H7 (cell line): ENCODE results near the gene TRMT11. TPM values are rescaled to one million over a fixed set of nuclear protein-coding genes. Genes with fewer than 3 reads are reported as not detected.

Experiments
- DNase-seq: peaks from one replicate; pipeline ENCODE4 v3.0.0; 2012
- H3K27me3 ChIP-seq: 2 replicates; pipeline ENCODE4 v1.6.0; 2011; ENCODE audit warnings: mild to moderate bottlenecking, low read length; ENCODE audit not compliant: control insufficient read depth, insufficient read depth
- H3K36me3 ChIP-seq: replicated peaks from 2 replicates; pipeline ENCODE4 v1.5.1; 2011; ENCODE audit warnings: low read length; ENCODE audit not compliant: control insufficient read depth, insufficient read depth
- H3K4me3 ChIP-seq: 2 replicates; pipeline ENCODE4 v1.5.1; 2011; ENCODE audit warnings: low read depth, mild to moderate bottlenecking, control low read depth, low read length, moderate library complexity; ENCODE audit not compliant: insufficient read depth
- total RNA-seq: library from RNA; depleted of rRNA; stranded (reverse); fragments of >200 nt; shearing (Covaris generic); gene quantifications from 2 replicates; pipeline ENCODE4 v1.2.3, GENCODE V29; 2014; rRNA removed

Gene TRMT11
- total RNA-seq = 29.5 and 32.3 TPM in 2 replicates

DNA sequence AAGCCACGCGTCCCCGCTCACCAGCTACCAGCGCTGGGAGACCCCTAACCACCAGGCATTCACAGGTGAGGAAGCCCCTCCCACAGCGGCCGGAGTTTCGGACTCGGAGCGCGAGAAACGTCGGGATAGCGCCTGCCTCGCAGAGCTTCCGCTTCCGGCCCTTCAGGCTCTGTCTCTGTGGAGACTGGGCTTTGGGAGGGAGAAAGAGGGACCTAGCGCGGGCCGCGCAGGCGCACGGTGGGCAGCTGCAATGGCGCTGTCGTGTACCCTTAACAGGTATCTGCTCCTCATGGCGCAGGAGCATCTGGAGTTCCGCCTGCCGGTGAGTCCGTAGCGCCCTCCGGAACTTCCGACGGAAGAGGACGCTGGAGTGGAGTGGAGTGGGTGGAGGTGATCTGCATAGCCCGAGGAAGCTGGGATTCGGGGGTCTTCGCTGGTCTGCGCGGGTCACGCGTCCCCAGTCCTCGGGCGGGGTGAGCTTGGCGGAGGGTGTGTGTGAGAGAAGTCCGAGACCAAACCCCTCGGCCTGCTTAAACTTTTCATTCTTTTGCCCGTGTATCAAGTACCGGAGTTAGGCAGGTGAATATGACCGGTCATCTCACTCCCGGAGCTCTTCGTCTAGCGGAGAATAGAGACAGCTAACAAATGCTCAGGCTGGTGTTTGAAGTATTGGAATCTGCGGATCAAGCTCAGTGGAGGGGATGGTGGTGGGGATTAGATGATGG, at the start of gene TRMT11:
Gene TRMT11 (plus strand): TSS at position 240 of the 725 bp plus-strand sequence. CDS start 11 bp downstream, at position 251.
- peak; percentile 90 for DNase-seq
- H3K27me3 ChIP-seq = no peaks in the 10 kb centered on the region

DNA sequence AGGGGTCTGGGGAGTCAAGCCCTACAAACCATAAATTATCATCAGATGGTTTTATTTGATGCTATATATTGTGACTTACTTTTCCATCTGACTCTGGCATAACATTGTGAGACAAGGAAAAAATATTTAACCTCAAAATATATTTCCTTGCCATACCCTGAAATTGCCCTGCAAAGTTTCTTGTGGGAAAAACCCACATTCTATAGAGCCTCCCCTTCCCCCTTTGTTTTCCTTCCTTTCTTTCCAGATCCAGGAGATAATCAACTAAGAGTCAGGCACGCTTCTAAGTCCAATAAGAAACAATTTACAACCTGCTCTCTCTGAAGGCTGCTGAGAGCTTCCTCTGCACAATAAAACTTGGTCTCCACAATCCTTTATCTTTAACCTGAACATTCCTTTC, 47.3 kb upstream of the TRMT11 start:
- no peaks in the 10 kb centered on the region for H3K27me3 ChIP-seq
- no peak for DNase-seq
- no peak overlapping the region for H3K4me3 ChIP-seq
- H3K36me3 ChIP-seq = no peaks in the 10 kb centered on the region

More for the DNA sequence above, at the start of gene TRMT11:
- peak within 1 kb of the TSS; percentile 90 for H3K4me3 ChIP-seq
- H3K36me3 ChIP-seq = no peaks in the 10 kb centered on the region

DNA sequence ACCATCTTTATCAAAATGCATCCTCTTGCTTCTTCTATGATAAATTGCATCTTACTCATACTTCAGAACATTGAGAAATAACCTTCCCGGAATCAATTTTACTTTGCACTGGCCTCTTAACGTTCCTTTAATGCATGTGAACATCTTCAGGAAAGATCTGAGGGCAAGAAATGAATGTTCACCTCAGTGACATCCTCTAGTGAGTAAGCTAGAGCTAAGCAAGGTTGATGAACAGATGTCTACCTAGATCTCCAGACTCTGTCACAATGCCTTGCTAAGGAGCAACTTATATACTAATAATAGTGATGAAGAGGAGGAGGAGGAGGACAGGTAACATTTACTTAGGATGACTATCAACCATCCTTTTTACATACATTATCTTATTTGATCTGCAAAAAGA, 46.5 kb upstream of the TRMT11 start:
- DNase-seq = no peak
- H3K36me3 ChIP-seq = no peaks in the 10 kb centered on the region
- H3K27me3 ChIP-seq = no peaks in the 10 kb centered on the region
- no peak overlapping the region for H3K4me3 ChIP-seq

DNA sequence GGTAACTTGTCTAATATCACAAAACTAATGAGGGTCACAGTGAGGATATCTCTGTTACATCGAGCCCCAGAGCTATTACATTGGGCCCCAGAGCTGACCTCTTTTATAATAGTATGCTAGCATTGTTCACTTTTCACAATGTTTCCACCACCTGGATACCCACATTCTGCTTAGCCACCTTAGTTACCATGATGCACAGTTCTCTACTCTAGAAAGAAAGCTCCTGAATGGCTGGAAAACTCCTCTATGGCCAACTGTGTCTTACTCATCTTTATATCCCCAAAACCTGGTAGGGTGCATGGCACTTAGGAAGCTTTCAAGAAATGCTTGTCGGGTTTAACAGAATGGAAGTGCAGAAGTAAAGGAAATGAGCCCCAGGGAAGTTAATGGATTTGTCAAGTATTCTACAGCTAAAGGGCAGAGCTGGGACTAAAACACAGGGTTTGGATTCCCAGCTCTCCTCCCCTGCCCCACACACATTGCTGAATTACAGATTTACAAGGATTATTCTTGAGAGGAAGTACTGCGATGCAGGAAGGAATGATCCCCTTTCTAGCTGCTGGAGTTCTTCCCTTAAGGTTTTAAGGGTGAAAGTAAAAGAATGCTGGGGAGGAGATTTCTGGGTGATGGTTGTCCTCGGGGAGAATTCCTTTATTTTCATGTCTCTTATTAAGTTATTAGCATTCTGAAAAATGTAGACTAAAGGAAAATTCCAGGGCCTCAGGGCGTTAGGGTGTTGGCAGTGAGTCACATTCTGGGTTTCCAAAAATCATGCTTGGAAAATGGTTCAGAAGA, 45.9 kb upstream of the TRMT11 start:
- Histone ChIP-seq H3K36me3 (no peaks in the 10 kb centered on the region), H3K27me3 (no peaks in the 10 kb centered on the region), H3K4me3 (no peak overlapping the region)
- DNase-seq = no peak

DNA sequence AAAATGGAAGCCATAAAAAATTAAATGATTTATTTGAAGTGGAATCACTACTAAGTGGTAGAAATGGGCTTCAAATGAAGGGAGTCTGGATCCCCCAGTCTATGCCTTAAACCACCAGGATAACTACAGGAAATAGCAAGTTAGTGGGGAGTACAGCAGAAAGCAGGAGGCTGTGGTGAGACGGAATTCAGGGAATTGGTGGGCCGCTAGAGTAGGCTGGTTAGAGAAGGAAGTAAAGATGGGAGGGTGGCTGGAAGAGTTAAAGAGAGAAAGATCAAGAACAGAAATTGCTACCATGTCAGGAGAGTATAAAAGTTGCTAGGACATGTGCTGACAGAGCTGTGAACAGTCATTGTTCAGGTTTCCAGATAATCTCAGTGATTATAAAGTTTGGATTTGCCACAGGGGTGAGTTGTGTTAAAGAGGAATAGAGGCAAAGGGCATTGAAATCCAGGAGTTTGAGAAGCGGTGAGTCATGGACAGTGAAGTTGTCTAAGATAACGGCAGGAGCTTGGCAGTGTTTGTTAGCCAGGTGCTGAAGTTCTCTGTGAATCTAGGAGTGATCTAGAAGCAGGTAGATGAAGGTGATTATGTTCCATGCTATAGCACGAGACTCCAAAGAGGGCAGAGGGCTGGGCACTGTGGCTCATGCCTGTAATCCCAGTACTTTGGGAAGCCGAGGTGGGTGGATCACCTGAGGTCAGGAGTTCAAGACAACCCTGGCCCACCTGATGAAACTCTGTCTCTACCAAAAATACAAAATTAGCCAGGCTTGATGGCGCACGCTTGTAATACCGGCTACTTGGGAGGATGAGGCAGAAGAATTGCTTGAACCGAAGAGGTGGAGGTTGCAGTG, 43.4 kb upstream of the TRMT11 start:
- no peaks in the 10 kb centered on the region for H3K27me3 ChIP-seq
- no peak overlapping the region for H3K4me3 ChIP-seq
- DNase-seq = no peak
- H3K36me3 ChIP-seq = no peaks in the 10 kb centered on the region

DNA sequence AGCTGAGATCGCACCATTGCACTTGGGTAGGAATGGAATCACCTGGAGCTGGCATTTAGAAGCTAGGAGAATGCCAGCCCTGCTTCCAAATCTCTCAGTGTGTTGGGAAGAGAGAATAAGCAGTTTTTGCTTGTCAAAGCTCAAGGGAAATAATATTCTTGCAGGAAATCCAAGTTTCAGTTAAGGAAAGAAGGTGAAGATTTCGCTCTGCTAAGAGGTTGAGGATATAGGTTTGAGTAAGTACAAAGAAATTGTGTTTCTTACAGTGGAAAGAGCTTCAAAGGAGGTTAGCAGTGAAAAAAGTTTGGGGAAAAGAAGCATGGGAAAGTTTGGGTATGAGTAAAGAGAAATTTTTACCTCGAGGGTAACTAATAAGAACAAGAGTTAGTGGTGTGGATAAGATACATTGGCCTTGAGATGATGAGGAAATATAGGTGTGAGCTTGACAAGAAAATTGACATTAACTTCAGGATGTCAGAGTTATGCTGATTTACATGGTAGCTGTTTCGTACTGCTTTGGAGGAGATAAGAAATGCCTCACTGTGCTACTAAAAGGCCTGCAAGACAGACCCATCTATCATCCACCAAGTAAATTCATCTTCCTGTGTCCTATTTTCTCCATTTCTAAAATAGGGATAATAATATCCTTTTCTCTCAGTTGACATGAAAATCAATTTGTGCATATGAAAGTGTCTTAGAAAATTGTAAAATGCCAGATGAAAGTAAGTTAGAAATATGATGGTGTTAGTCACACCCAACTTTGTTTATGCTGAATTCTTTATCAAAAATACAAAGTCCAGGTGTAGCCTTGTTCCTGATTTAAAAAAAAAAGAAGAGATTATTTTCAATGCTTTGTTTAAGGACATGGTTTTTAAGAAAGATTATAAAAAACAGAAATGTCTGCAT, 42.6 kb upstream of the TRMT11 start:
- DNase-seq = no peak
- no peaks in the 10 kb centered on the region for H3K27me3 ChIP-seq
- H3K4me3 ChIP-seq = no peak overlapping the region
- no peaks in the 10 kb centered on the region for H3K36me3 ChIP-seq

DNA sequence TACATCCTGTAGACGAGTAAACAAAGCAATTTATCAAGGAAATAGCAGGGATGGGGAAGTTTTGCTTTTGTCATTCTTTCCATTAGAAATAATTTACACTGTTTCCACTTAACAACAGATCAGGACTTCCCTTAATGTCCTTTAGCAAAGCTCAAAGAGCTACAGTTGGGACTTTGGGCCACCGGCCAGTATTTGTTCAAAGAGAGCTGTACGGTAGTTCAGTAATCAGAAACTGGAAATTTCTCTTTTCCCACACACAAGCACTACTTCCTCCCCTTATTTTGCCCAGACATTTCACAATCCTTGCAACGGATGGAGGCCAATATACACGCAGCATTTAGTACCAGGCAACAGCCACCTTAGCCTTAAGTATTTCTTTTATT, 41.9 kb upstream of the TRMT11 start:
- DNase-seq = no peak
- Histone ChIP-seq H3K27me3 (no peaks in the 10 kb centered on the region), H3K36me3 (no peaks in the 10 kb centered on the region), H3K4me3 (no peak overlapping the region)

DNA sequence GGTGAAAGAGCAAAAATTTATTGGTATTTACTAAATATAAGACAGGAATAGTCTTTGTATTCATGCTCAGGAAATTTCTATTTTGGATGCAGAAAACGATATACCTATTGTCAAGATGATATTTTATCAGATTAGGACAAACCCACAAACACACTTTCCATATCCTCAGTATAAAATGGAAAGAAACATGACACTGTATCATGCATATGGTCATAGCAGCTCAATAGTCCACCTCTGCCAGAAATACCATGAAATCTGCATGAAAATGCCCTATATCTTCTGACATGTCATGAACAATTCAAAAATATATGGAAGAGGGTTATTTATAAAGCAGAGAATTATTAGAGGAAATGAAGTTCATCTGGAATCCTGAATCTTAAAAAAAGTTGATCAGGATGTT, 41.4 kb upstream of the TRMT11 start:
- no peak for DNase-seq
- Histone ChIP-seq H3K36me3 (no peaks in the 10 kb centered on the region), H3K4me3 (no peak overlapping the region), H3K27me3 (no peaks in the 10 kb centered on the region)

DNA sequence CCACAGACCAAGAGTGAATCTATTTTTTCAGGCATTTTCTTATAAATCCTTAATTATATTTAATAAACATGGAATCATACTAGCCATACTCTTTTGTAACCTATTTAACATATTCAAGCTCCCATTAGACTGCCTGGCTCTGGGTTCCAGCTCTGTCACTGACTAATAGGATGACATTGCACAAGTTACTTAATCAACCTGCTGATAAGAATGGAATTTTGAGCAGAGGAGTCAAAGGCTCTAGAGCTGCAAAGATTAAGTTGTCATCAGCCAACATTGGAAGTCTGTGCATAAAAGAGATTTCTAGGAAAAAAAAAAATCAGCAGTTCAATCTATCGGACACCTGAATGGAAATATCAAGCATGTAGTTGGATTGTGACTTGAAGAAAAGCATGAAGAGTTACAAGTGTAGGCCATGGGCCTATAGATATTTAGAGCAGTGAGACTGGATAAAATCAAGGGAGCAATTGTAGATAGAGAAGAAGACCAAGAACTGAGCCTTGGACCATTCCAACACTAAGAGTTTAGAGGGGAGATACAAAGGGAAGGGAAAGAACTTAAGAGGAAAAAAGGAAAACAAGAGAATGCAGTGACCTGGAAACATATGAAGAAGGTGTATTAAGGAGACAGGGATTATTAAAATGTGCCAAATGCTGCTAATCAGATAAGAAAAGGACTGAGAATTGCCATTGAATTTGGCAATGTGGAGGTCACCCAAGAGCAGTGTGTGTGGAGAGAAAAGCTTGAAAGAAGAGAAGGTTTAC, 40.8 kb upstream of the TRMT11 start:
- Histone ChIP-seq H3K4me3 (no peak overlapping the region), H3K27me3 (no peaks in the 10 kb centered on the region), H3K36me3 (no peaks in the 10 kb centered on the region)
- DNase-seq = no peak

DNA sequence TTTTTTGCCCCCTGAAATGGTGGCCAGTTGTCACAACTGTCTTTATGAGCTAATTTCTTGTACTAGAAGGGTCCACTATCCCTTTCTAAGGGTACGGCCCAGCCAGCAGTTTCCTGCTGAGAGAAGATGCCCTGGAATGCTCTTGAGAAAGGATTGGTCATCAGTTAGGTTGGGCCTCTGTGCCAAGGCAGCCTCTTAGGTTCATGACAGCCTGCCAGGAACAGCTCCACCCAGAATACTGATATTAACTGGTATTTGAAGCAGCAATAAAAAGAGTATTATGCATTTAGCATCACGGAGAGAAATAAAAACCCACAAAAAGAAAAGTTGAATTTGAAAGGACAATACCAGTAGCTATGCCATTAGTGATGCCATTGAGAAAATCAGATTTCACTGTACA, 38.7 kb upstream of the TRMT11 start:
- Histone ChIP-seq H3K4me3 (no peak overlapping the region), H3K27me3 (no peaks in the 10 kb centered on the region), H3K36me3 (no peaks in the 10 kb centered on the region)
- DNase-seq = no peak

DNA sequence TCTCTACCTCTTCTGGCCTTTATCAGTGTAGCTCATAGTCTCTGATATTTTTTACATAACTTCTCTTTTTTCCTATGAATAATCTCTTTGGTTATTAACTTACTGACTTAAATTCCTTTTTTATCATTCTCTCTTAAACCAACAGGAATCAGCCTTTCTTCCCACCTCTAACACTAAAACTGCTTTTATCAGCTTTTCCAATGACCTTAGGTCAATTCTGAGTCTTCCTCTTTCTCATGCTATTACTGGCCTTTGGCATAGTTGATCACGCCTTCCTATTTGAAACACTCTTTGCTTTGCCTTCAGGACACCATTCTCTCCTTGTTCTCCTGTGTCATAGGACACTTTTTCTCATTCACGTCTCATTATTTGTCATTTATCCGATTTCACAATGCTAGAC, 37.9 kb upstream of the TRMT11 start:
- Histone ChIP-seq H3K27me3 (no peaks in the 10 kb centered on the region), H3K4me3 (no peak overlapping the region), H3K36me3 (no peaks in the 10 kb centered on the region)
- no peak for DNase-seq

DNA sequence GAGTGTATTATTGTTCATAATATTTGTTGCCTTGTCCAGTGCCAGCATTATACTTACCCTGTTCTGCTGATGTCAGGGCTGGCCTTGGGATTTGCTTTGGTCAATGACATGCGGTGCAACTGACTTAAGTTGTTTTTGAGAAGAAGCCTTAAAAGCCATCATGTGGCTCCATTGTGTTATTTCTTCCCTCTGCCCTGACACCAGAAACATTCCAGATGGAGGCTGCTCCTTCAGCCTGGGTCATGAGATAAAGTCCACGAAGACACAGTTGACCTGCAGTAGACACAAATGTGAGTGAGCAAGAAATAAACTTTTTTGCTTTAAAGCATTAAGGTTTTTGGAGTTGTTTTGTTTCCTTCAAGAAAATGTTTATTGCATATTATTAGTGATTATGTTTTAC, 37.3 kb upstream of the TRMT11 start:
- Histone ChIP-seq H3K36me3 (no peaks in the 10 kb centered on the region), H3K4me3 (no peak overlapping the region), H3K27me3 (no peaks in the 10 kb centered on the region)
- DNase-seq = no peak

DNA sequence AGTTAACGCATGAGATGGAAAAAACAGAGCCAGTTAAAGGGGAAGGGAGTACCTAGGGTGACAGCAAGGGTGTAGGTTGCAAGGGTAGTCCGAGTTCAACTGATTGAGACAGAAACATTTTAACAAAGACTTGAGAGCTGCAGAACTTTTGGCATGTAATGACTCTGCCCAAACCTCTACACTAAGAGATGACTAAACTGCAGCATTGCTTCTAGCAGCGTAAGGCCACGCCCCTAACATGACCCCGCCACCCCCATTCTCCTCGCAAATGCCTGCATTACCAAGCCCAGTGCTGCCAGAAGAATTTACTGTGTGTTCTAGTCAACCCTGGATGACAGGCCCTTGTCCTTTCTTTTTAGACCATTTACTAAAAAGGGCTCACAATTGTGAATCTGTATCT, 36.0 kb upstream of the TRMT11 start:
- peak; percentile 60 for DNase-seq
- no peaks in the 10 kb centered on the region; the same call in 1 of the 2 replicates for H3K27me3 ChIP-seq
- no peaks in the 10 kb centered on the region for H3K36me3 ChIP-seq
- no peak overlapping the region for H3K4me3 ChIP-seq
